Myocyte (in vitro differentiated cells): ENCODE results near the gene MAP3K13. TPM values are rescaled to one million over a fixed set of nuclear protein-coding genes. Genes with fewer than 3 reads are reported as not detected.
"Not testable (repeated sequence)": the region's sequence is repeated elsewhere in the genome, so short reads cannot be mapped to it uniquely, and the experiment has no call there.

ENCODE experiments used
- DNase-seq: peaks from one replicate; pipeline ENCODE4 v3.0.0-alpha.2; 2012; ENCODE audit warnings: low read depth
- total RNA-seq: library from RNA; depleted of rRNA; stranded (reverse); fragments of >200 nt; gene quantifications from 2 replicates; pipeline ENCODE4 v1.2.3, GENCODE V29; 2014

Gene MAP3K13
- total RNA-seq, 1 donor from 2014 or later = 12.1 TPM

DNA sequence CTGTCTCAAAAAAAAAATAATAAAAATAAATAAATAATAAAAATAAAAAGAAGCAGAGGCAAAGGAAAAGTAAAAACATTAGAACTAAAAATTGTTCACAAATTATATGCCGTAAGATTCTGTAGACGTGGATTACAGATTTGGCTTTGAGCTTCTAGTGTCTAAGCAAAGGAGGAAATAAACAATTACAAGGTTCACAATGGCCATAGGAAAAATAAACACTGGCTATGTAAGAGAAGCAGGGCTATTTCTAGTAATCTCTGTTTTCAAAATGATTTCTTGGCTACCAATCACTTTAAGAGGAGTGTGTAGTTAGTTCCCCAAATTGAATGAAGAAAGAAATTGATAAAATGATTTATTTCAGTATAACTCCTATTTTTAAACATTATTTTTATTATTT, 81.4 kb downstream of the MAP3K13 start:
- DNase-seq = no peak

DNA sequence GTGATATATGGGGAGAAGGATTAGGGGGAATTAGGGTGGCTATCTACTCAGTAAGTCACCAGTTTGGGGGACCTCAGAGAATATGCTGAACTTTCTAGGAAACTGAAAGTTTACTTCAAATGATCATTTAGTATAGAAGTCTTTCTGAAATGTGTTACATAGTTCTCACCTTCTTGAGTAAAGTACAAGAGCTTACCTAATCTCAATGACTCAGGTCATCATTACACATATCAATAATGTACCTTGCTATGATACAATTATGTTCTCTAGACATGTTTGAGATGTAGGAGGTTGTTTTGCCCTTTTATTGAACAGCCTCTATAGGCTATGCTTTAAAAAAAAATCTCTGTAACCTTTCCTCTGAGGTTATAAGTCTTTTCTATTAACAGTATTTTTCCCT, 85.2 kb downstream of the MAP3K13 start:
- DNase-seq = no peak

DNA sequence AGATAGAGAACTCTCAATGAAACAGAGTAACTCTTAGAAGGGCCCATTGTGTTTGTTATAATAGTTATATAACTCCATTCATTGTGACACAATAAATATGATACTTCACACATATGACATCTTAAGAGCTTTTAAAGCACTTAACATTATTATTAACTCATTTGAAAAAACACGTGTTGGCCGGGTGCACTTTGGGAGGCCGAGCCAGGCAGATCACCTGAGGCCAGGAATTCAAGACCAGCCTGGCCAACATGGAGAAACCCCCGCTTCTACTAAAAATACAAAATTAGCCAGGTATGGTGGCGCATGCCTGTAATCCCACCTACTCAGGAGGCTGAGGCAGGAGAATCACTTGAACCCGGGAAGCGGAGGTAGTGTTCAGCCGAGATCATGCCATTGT, 88.5 kb downstream of the MAP3K13 start:
- DNase-seq = not testable (repeated sequence)

DNA sequence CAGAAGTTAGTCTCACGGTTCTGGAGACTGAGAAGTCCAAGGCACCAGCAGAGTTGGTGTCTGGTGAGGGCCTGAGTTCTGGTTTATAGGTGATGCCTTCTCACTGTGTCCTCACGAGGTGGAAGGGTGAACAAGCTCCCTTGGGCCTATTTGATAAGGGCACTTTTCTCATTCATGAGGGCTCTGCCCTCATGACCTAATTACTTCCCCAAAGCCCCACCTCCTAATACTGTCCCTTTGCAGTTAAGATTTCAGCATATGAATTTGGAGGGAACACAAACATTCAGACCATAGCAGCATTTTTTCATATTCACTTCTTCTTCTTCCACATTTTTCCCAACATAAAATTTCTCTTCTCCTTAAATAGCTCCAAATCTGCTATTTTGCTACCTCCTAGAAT, 94.4 kb downstream of the MAP3K13 start:
- no peak for DNase-seq

DNA sequence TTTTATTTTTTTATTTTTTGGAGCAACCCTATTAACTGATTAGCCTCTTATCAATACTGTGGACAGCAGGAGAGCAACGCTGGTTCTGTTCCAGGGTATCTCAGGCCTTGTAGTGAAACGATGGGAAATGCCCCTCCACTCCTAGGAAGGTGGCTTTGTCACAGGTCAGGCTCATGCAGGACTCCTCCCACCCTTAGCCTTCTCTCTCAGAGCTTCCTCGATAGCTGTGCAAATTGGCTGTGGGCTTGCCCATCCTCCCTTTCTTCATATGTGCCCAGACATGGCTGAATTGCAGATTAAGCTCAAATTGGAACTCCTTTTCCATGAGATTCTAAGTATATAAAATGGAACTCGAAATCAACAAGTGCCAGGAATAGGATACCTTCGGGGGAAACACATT, 97.4 kb downstream of the MAP3K13 start:
- DNase-seq = no peak

DNA sequence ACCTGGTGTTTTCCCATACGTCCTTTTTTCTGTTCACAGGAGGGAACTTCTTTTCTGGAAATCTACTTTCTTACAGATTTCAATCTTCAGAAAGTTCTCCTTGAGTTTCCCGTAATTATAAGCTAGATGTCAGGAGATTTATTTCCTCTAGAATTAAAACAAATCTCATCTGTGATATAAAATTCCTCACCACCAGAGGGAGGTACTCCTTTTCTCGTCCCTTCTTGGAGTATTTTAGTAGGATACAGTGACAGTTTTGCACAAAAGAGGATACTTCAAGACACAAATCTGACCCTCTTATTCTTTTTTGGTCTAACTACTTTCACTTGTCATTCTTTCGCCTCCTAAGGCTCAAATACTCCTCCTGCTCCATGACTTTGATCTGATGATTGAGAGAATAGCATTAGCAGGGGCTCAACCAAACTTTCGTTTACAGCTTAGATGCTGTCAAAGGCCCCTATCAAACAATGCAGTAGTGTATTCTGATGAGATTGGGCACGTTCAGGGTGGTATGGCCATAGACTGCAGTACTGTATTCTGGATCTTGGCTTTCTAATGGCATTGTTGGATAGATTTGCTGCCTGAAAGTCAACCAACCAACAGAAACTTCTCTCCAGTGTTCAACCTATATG, 97.9 kb downstream of the MAP3K13 start:
- peak; percentile 24 for DNase-seq

DNA sequence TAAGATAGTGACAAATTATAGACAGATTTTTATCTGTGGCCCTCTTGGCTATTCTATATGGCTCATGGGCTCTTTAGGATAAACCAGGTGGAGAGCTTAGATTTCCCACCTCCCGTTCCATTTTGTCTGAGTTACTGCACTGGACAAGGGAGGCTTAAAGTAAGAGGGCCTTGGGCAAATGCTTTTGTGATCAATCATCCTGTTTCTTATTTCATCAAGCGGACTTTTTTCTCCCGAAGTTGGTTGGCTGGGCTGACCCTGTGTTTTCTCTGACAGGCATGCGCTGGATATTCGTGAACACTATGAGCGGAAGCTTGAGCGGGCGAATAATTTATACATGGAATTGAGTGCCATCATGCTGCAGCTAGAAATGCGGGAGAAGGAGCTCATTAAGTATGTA, 102.5 kb downstream of the MAP3K13 start:
- no peak for DNase-seq

DNA sequence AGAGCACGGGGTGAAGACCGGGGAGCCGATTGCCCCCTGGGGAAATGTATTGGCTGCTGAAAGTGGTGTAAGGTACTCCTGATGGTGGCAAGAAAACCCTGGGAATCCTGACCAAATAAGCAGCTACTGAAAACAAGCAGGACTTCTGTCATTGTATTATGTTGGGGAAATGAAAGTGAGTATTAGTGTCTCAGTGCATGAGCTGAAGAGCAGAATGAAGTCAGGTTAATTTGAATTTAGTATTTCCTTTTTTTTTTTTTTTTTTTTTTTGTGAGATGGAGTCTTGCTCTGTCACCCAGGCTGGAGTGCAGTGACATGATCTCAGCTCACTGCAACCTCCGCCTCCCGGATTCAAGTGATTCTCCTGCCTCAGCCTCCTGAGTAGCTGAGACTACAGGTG, 103.2 kb downstream of the MAP3K13 start:
- not testable (repeated sequence) for DNase-seq

DNA sequence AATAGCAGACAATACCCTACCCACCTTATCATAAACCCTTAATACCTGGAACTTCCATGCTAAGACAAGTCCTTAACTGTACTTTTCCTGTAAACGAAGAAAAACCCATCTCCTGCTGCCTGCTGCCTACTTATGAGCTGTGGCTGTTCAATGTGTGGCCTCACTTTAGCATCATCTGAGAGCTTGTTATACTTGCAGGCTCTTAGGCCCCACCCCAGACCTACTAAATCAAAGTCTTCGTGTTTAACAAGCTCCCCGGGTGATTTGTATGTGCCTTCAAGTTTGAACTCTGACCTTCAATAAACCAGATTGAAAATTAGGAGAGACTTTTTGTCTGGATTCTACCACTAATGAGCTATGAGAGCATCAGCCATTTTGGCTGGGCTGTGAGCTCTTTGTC, 106.6 kb downstream of the MAP3K13 start:
- DNase-seq = no peak

DNA sequence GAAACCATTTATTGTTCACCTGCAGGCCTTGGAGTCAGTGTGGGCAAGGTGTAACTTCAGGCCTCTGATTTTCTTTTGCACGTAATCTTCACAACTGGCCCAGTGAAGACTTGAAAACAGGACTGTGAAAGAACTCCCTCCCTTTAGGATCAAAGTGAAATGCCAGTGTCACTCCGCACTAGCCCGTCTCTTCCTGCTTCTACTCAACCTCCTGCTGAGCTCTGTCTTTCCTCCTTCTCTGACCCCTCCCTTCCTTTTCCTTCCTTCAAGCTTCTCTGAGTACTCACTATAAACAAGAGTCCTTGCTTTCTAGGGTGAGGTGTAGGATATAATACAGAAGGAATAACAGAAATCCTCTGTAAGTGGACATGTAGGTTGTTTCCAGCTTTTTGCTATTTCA, 107.4 kb downstream of the MAP3K13 start:
- no peak for DNase-seq

DNA sequence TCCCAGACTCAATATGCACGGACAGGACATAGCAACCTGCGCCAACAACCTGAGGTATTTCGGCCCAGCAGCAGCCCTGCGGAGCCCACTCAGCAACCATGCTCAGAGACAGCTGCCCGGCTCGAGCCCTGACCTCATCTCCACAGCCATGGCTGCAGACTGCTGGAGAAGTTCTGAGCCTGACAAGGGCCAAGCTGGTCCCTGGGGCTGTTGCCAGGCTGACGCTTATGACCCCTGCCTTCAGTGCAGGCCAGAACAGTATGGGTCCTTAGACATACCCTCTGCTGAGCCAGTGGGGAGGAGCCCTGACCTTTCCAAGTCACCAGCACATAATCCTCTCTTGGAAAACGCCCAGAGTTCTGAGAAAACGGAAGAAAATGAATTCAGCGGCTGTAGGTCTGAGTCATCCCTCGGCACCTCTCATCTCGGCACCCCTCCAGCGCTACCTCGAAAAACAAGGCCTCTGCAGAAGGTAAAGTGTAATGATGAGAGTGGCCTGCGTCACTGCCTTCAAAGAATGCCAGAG, 110.4 kb downstream of the MAP3K13 start:
- DNase-seq = no peak

DNA sequence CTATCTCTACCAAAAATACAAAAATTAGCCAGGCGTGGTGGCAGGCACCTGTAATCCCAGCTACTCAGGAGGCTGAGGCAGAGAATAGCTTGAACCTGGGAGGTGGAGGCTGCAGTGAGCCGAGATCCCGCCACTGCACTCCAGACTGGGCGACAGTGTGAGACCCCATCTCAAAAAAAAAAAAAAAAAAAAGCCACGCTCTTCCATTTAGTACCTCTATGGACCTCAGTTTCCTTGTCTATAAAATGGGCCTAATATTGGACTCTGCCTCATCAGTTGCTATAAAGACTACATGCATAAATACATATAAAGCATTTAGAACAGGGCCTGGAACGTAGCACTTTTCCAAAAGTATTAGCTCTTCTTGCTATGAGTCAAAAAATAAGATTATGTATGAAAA, 112.0 kb downstream of the MAP3K13 start:
- DNase-seq = not testable (repeated sequence)

DNA sequence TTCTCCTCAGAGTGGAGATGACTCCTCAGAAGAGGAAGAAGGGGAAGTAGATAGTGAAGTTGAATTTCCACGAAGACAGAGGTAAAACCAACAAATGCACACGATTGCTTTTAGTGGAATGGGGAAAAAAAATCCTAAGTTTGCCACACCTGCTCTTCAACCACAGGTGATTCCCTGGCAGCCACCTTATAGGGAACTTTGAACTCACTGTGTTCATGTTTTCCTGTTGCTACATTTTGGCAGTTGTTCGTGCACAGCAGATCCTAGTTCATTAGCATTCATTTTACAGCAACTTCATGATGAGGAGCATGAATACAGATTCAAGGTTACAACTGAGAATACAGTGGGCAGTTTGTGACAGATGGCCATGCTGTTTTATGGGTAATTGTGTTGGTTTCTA, 114.4 kb downstream of the MAP3K13 start:
- DNase-seq = no peak

DNA sequence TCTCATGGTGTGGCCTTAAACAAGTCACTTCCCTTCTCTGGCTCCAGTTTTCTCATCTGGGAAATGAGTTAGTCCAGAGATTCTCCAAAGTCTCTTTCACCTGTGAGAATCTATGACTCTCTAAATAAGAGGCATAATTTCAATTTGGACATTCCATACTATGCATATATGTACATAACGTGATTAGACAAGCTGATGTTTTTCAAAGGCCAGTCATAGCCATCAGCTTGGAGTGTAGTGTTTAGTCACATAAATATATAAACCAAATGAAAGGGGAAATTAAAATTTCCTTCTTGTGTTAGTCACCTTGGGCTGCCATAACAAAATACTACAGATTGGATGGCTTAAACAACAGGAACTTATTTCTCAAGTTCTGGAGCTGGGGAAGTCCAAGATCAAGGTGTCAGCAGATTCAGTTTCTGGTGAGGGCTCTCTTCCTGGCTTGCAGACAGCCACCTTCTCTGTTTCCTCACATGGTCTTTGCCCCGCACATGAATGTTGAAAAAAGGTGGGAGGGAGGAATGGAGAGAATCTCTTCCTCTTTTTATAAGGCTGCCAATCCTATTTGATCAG, 116.5 kb downstream of the MAP3K13 start:
- DNase-seq = no peak

DNA sequence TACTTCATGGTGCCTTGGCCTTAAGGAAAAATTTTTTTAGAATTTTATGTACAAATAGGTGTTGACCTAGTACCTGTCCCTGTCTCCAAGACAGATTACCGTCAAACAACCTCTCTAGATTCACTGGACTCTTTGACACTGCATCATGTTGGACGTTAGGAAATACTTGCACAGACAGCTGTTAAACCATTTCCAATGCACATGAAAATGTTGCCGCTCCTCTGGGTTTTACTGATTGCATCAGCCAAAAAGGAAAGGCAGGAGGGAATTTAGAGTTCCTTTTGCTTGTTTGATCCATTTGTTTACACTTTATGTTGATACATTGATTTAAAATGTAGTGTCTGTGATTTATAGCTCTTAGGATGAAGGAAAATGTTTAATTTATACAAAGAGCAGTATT, 121.4 kb downstream of the MAP3K13 start:
- no peak for DNase-seq

DNA sequence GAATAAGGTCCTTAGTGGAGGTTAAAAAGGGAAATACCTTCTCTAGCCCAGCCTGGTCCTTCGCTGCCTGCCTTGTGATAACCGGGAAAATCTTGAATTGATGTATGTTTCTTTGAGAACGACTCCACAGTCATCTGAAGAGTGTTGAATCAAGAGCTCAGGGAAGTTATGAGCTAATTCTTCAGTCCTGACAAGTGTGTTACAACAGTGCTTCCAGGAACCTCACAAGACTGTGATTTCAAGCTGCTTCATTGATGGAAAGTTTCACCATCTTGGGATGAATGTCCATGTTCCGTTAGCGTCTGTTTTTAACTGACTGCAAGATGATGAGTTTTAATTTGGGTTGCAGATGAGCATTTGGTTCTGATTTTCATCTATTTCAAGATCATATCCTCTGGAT, 123.5 kb downstream of the MAP3K13 start:
- no peak for DNase-seq

DNA sequence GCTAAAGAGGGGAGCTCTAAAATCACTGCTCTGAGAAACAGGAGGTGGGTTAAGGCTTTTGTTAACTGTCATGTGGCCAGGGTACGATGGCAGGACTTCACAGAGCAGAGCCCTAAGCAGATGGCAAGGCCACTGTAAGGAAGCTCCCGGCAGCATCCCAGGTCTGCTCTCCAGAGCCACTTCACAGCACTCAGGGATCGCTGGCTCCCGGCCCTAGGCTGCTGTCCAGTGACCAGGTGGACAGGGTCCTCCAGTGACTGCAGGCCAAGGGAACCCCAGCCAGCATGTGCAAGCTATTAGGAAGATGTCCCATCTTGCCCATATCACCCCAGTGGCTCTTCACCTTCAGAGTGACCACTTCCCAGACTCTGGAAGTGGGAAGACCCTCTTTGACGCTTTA, 125.5 kb downstream of the MAP3K13 start:
- DNase-seq = no peak

DNA sequence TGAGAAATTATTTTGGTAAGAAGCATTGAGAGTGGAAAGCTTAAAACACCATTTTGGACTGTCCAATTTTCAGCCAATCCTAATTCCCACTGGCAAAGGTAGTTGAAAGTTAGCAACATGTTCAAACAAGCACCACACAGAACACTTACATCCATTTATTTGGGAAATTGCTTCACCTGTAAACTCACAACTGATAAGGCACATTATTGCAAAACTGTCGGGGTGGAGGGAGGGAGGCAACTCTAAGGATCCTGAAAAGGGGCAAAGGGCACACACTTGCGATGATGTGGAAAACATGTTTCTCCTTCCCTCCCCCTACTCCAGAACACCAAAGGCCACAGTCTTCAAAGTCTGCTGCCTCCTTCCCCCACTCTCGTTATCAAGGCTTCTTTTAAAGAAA, 126.5 kb downstream of the MAP3K13 start:
- no peak for DNase-seq

DNA sequence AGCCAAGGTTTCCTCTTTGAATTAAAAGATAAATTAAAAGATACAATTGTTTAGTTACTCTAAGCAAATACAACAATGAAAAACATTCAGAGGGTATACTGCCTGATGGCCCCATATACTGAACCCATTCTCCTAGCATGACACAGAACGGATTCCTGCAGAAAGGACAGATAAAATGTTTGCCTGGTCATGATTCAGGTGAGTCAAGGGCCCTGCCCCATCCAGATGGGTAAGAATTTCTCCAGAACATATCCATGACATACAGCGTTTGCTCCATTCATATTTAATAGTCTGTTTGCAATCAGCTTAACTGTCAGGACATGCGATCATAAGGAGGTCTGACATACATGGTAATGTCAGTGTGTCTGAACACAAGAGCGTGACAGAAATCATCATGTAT, 127.3 kb downstream of the MAP3K13 start:
- DNase-seq = no peak

DNA sequence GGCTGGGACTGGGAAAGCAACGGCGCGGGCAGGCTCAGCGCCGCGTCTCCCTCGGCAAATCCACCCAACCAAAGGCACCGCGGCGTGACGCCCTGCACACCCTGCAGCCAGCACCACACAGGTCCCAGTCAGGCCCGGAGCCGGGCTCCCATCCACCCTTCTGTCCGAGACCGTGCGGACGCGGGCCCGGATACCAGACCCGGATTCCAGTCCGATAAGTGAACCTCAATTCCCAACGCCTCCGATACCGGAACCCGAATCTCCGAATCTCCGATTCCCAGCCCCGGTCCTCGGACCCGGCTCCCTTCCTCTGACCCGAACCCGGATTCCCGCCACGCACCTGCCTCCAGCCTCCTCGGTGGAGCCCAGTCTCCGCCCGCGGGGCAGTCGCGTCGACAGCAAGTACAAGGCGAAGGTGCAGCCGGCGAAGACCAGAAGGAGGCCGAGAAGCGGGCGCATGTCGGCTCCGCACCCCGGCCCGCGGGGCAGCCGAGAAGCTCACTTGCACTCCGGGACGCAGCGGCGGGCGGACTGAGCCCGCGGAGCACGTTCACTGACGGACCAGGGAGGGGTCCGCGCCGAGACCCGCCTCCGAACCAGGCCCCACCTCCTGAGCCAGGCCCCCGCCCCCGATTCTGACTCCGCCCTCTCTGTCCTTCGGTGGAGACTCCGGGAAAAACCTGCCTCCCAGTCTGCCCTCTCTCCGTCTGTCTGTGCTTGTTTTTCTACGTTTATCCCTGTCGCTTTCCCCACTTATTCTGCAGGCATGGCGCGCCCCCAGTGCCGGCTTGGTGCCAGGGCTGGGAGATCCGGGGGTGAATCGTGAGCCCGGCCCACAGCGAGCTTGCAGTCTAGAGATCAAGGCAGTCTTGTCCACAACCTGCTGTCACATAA, 135.8 kb downstream of the MAP3K13 start, which contains the start of gene TMEM41A:
TSS of gene TMEM41A (minus strand) at position 533 of the 894 bp plus-strand sequence. CDS start at position 459, 74 bp downstream.
- DNase-seq = peak; percentile 91

DNA sequence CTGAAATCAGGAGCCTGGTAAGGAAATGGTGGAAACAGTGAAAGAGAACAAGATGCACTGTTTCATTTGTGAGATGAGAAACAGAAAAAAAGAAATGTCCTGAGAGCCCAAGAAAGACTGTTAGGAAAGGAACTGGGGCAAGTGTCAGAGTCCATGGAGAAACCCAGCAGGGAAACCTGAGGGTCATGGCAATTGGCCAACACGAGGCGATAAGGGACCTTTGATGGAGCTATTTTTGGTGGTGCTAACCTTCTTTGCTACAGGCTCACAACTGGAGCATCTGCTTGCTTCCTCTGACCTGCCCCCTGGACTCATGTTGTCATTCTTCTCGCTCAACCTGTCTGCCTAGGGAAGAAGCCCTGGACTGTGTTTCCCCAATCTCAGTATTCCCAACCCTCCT, 140.1 kb downstream of the MAP3K13 start:
- DNase-seq = no peak

DNA sequence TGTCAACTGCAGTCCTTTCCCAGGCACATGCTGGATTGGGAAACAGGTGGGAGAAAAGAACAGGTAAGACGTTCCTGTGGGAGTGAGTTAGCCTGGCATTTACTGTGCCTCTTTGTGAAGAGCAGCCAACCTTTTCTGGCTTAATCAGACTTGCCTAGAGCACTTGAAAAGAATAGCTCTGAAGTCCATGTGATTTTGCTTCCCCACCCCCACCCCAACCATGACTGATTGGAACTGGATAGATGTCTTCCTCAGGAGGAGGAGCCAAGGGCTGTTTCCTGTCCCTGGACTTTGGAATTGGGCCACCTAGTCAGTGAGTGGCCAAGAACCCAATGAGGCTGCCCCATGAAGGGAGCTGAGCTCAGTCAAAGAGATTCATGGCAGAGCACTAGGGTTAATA, 140.6 kb downstream of the MAP3K13 start:
- no peak for DNase-seq
